GM12878 (cell line): ENCODE measurements around the gene CDC25A. TPM values are rescaled to one million over a fixed set of nuclear protein-coding genes. Genes with fewer than 3 reads are reported as not detected.

Experiments
- BHLHE40 ChIP-seq, 2 experiments: fragments of 450-650 bp in 1 of 2; IDR thresholded peaks; 2 replicates each; pipeline ENCODE4 v1.6.1; 2011 to 2017; ENCODE audit warnings: low read depth in 2 of 2, borderline replicate concordance in 1 of 2, improper control_type of control experiment in 1 of 2, low read length in 1 of 2, mild to moderate bottlenecking in 1 of 2
- CBFB ChIP-seq: IDR thresholded peaks from 2 replicates; pipeline ENCODE4 v1.6.1; 2016; ENCODE audit warnings: antibody characterized with exemption, low read depth
- CREM ChIP-seq: IDR thresholded peaks from 2 replicates; pipeline ENCODE4 v1.6.1; 2014; ENCODE audit warnings: antibody characterized with exemption, low read depth
- CUX1 ChIP-seq: IDR thresholded peaks from 2 replicates; pipeline ENCODE4 v1.6.1; 2012; ENCODE audit warnings: improper control_type of control experiment, low read depth, low read length; ENCODE audit not compliant: insufficient replicate concordance
- DPF2 ChIP-seq: fragments of 450-650 bp; IDR thresholded peaks from 2 replicates; pipeline ENCODE4 v1.6.1; 2017; ENCODE audit warnings: mild to moderate bottlenecking
- HCFC1 ChIP-seq: fragments of 150-350 bp; IDR thresholded peaks from 2 replicates; pipeline ENCODE4 v1.6.1; 2014; ENCODE audit warnings: low read length
- HDAC2 ChIP-seq: fragments of 200-600 bp; sonication (generic); IDR thresholded peaks from 2 replicates; pipeline ENCODE4 v1.6.1; 2017
- HDGF ChIP-seq: fragments of 450-650 bp; IDR thresholded peaks from 2 replicates; pipeline ENCODE4 v1.6.1; 2016; ENCODE audit warnings: antibody characterized with exemption
- IRF4 ChIP-seq: IDR thresholded peaks from 2 replicates; pipeline ENCODE4 v1.6.1; 2011; ENCODE audit warnings: low read depth, low read length
- JUND ChIP-seq: IDR thresholded peaks from 2 replicates; pipeline ENCODE4 v1.6.1; 2012; ENCODE audit warnings: low read depth, mild to moderate bottlenecking, low read length, improper control_type of control experiment, moderate library complexity
- KAT2A ChIP-seq: conservative IDR thresholded peaks from 2 replicates; pipeline ENCODE4 v1.6.1; 2011; ENCODE audit warnings: low read depth, low read length; ENCODE audit not compliant: control insufficient read depth
- LARP7 ChIP-seq: fragments of 450-650 bp; IDR thresholded peaks from 2 replicates; pipeline ENCODE4 v1.6.1; 2017; ENCODE audit warnings: mild to moderate bottlenecking
- NFYB ChIP-seq: IDR thresholded peaks from 2 replicates; pipeline ENCODE4 v1.6.1; 2011; ENCODE audit warnings: low read depth, mild to moderate bottlenecking, low read length, improper control_type of control experiment, moderate library complexity; ENCODE audit not compliant: insufficient read depth
- NKRF ChIP-seq: fragments of 450-650 bp; conservative IDR thresholded peaks from 2 replicates; pipeline ENCODE4 v1.6.1; 2017; ENCODE audit warnings: mild to moderate bottlenecking, moderate library complexity
- NR2C1 ChIP-seq: fragments of 450-650 bp; IDR thresholded peaks from 2 replicates; pipeline ENCODE4 v1.6.1; 2017; ENCODE audit warnings: antibody characterized with exemption, mild to moderate bottlenecking, moderate library complexity
- PML ChIP-seq: IDR thresholded peaks from 2 replicates; pipeline ENCODE4 v1.6.1; 2012; ENCODE audit warnings: low read length, inconsistent platforms
- POLR2AphosphoS5 ChIP-seq: IDR thresholded peaks from 2 replicates; pipeline ENCODE4 v1.6.1; 2011; ENCODE audit warnings: mild to moderate bottlenecking, low read length, inconsistent platforms
- SRF ChIP-seq, 2 experiments: IDR thresholded peaks; 2 replicates each; pipeline ENCODE4 v1.6.1; 2011; ENCODE audit warnings: low read depth in 2 of 2, low read length in 2 of 2, mild to moderate bottlenecking in 1 of 2, moderate library complexity in 1 of 2
- TCF12 ChIP-seq: IDR thresholded peaks from 2 replicates; pipeline ENCODE4 v1.6.1; 2011; ENCODE audit warnings: low read depth, mild to moderate bottlenecking, low read length
- TCF3 ChIP-seq: IDR thresholded peaks from 2 replicates; pipeline ENCODE4 v1.6.1; 2012; ENCODE audit warnings: low read depth, mild to moderate bottlenecking, low read length, borderline replicate concordance; ENCODE audit not compliant: insufficient read depth
- ZNF217 ChIP-seq: fragments of 450-650 bp; IDR thresholded peaks from 2 replicates; pipeline ENCODE4 v1.6.1; 2017; ENCODE audit warnings: antibody characterized with exemption, mild to moderate bottlenecking
- ZNF24 ChIP-seq: fragments of 450-650 bp; IDR thresholded peaks from 2 replicates; pipeline ENCODE4 v1.6.1; 2017; ENCODE audit warnings: antibody characterized with exemption, mild to moderate bottlenecking
- polyA plus RNA-seq, 11 experiments: library from polyadenylated mRNA; depleted of rRNA in 4 of 11; unstranded in 6 of 11; stranded (reverse) in 5 of 11; fragments of >200 nt; fragmentation: Nextera tagmentation in 4 of 11; fragmentation: Illumina TruSeq in 1 of 11; extraction: Ambion mirVana in 4 of 11; extraction: Trizol in 1 of 11; gene quantifications; 1 replicate in 1 of 11; 2 replicates in 10 of 11; pipeline versions ENCODE4 v1.2.1 to v1.2.3, GENCODE V29; 2011 to 2016; ENCODE audit warnings: inconsistent platforms in 2 of 11, missing spikeins in 2 of 11, low read depth in 1 of 11
- total RNA-seq, 4 experiments: library from RNA; depleted of rRNA in 3 of 4; stranded (reverse); fragments of >200 nt in 3 of 4; fragmentation: Illumina TruSeq in 1 of 4; extraction: Trizol in 1 of 4; gene quantifications; 2 replicates each; pipeline versions ENCODE4 v1.2.1 to v1.2.3, GENCODE V29; 2013 to 2021

Gene CDC25A
- total and polyA plus RNA-seq, 10 of the 15 experiments (the other 5 are each of a cell fraction or from before 2014, with no cell fraction given): 2.9 to 36.6 (median 26.9) TPM

GRCh38 chr3:48188266-48189201 is at the start of gene CDC25A (continued):
- TF ChIP-seq CREM (peak; percentile 54; the same call in 1 of the 2 replicates), BHLHE40 (IDR thresholded peaks at IDR 0.05; ENCODE audit: borderline replicate concordance in 1 of 2, low read depth in 2 of 2, low read length in 1 of 2) (0 out of 4 replicates have a peak, but pooled peaks of 1 of the 2 experiments have one; percentile 11), SRF (IDR thresholded peaks at IDR 0.05; ENCODE audit: low read depth in 2 of 2, low read length in 2 of 2) (0 out of 4 replicates have a peak, but pooled peaks of 1 of the 2 experiments have one; percentile 7), DPF2 (no peak), KAT2A (no peak), HDGF (peak; percentile 96; the same call in 1 of the 2 replicates), JUND (0 out of 2 replicates have a peak, but pooled peaks have one; percentile 3), CBFB (peak; percentile 75), HDAC2 (peak; percentile 97; the same call in 1 of the 2 replicates), ZNF217 (no peak), HCFC1 (peak; percentile 91), NR2C1 (peak; percentile 93), ZNF24 (no peak), LARP7 (peak; percentile 50), PML (no peak), POLR2AphosphoS5 (peak; percentile 66), NKRF (peak; percentile 100), TCF12 (peak; percentile 64; the same call in 1 of the 2 replicates), CUX1 (peak; percentile 31), TCF3 (peak; percentile 28; the same call in 1 of the 2 replicates), IRF4 (no peak), NFYB (peak; percentile 85)
